NCI-H146 treated with DMSO at 0.1 percent for 48 hours (cell line): ENCODE results near the gene TFEB.
A peak's percentile ranks its signal among the peaks of the same experiment; 100 is the strongest.

Experiments
- DNase-seq: peaks from one replicate; lab custom pipeline; 2025; ENCODE audit not compliant: unreplicated experiment; lab: John Stamatoyannopoulos, UW

The TFEB gene

DNA sequence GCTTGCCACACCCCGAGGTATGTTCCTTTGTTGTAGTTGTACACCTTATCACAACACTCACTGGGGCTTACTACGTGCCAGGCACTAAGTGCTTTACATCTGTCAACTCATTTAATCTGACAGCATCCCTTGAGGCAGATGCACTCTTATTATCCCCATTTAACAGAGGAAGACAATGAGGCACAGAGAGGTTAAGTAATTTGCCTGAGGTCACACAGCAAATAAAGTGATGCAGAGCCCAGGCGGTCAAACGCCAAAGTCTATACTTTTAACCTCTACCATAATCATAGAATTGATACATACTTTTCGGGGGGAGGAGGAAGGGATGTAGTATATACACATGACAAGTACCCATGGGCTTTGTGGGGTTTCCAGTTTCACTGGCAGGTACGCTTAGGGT is 59.4 kb downstream of the TFEB start:
- DNase-seq, result no peak

DNA sequence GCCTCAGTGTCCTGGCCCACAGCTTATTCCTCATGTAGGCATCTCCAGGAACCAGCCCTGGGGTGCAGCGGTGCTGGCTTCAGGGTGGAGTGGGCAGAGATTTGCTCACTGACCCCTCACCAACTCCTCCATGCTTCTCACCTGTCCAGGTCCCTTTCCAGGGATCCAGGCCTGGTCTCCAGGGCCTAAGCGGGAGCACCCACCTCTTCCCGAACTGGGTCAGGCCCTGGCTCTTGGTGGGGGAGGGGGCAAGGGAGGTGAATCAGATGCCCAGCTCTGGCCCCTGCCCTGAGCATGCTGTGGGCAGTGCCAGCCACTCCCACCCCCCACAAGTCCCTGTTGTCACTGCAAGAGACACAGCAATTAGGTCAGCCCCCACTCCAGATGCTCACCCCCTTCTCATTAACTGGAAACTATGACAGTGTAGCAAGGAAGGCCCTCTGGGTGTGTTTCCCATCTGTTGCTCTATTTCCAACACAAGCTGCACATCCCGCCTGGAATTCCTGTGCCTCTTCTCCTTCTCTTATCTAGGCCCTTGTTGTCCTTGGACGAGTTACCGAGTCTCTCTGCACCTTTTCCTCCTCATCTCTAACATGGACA is 60.1 kb downstream of the TFEB start:
- DNase-seq, result no peak

- DNase-seq, result no peak
Measured at GRCh38 chr6:41674231-41675000, 61.0 kb downstream of the TFEB start.

- no peak for DNase-seq
Measured at GRCh38 chr6:41673704-41674000, 61.8 kb downstream of the TFEB start.

- no peak for DNase-seq
Measured at GRCh38 chr6:41672816-41673703, 62.3 kb downstream of the TFEB start.

DNA sequence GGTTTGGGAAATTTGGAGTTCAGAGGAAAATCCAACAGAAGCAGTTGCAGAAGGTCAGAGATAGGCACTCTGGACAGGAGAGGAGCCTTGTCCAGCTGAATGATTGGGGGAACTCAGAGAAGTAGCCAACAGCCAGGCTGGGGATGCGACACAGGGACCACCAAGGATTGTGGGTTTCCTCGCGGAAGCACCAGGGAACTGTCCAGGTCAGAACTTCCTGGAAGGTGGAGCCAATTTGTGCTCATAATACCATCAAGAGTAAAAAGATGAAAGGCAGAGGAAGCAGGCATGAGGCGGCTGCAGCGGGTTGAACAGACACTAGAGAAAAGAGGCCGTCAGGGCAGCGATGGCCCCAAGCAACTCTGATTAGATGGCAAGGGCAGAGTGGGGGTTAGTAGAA is 63.4 kb downstream of the TFEB start:
- DNase-seq, result no peak

- no peak for DNase-seq
Measured at GRCh38 chr6:41671376-41671775, 64.0 kb downstream of the TFEB start.

DNA sequence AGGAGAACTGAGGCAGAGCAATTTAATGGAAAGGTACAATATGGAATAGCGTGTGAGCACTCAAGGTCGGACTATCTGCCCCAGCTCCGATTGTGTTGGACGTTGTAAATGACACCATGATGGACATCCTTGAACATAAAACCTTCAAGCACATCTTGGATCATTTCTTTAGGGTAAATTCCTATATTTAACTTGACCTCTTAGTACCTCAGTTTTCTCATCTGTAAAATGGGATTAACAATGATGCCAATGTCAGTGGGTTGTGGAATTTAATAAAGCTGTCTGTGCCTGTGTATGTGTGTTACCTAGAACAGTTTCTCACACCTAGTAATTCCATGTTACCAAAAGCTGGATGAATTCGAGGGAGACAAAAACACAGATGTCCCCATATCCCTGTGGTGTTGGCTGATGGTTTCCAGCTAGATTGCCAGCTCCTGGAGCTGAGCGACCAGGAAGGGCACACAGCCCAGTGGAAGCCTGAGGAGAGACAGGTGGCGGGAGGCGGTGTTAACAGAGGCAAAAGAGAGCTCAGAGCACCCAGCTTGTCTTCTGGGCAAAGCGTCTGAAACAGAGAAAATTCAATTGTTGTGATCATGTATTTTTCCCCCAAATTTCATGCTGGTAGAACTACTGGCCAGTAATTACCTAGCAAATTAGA is 64.6 kb downstream of the TFEB start:
- DNase-seq, result no peak

GRCh38 chr6:41668968-41669367 is 66.4 kb downstream of the TFEB start:
- DNase-seq, result no peak

DNA sequence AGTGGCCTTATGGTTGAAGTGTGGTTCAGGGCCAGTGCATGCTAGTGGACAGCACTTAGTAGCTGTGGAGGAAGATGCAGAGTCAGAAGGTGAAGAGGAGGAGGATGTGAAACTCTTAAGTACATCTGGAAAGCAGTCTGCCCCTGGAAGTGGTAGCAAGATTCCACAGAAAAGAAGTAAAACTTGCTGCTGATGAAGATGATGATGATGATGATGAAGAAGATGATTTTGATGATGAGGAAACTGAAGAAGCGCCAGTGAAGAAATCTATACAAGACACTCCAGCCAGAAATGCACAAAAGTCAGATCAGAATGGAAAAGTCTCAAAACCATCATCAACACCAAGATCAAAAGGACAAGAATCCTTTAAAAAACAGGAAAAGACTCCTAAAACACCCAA is 68.2 kb downstream of the TFEB start:
- no peak for DNase-seq

DNA sequence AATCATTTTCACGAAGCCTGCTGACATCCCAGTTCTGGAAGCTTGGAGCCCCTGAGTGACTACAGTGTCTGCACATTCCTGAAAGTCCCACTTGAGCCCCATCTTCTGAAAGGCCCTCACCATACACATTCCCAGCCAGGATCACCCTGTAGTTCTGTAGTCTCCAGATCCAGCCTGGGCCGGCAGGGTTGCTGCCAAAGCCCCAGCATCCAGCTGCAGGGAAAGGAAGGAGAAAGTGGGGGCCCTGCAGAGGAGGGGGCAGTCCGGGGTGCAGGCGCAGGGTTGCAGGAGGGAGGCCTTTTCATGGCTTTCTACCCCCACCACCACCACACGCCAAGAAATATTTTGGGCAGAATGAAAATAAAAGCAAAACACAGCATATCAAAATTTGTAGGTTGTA is 71.1 kb downstream of the TFEB start:
- no peak for DNase-seq

- DNase-seq, result no peak
Measured at GRCh38 chr6:41663568-41663967, 71.8 kb downstream of the TFEB start.

DNA sequence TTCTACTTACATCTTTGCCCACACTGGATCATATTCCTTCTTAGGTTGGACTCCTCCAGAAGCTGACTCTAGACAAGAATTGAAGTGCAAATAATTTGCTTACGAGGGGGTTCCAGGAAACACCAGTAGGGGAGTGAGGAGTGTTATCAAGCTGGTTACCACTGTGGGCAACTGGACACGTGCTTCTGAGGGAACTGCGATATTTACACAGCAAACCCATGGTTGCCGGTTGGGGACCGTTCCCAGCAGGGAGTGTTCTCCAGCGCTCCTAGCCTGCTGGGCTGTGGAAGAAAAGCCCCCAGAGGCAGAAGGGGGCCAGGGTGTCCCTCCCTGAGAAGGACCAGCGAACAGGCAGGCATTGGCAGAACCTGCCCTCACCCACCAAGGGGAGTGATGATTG is 75.5 kb downstream of the TFEB start:
- peak; percentile 52 for DNase-seq

- DNase-seq, result no peak
Measured at GRCh38 chr6:41658636-41659035, 76.8 kb downstream of the TFEB start.

- DNase-seq, result no peak
Measured at GRCh38 chr6:41657131-41658094, 78.0 kb downstream of the TFEB start.

DNA sequence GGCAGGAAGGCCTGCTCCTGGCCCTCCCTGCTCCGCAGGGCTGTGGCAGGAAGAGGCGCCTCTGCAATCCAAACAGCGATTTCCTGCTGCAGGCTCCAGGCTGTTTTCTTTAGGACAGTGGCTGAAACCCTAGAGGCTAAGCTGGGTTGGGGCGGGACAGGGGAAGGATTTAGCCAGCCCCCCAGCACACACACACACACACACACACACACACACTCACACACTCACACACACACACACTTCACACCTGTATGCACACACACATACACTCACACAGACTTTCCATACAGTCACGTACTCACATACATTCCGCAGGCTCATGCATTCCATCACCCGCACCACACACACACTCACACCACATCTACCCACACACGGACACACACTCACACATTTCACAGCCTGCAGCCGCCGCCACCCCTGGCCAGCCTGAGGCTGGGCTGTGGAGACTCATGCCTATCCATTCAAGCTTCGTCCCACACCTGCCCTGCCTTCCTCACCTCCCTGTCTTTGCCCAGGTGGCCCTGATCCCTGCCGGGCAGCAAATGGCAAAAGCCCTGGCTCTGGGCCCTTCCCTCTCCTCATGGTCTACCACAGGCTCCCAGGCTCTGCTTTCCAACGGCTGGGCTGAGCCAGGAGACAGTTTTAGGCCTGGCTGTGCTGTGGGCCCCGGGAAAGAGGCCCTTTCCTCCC is 79.3 kb downstream of the TFEB start:
- no peak for DNase-seq

- DNase-seq, result no peak
Measured at GRCh38 chr6:41655646-41656001, 79.8 kb downstream of the TFEB start.

DNA sequence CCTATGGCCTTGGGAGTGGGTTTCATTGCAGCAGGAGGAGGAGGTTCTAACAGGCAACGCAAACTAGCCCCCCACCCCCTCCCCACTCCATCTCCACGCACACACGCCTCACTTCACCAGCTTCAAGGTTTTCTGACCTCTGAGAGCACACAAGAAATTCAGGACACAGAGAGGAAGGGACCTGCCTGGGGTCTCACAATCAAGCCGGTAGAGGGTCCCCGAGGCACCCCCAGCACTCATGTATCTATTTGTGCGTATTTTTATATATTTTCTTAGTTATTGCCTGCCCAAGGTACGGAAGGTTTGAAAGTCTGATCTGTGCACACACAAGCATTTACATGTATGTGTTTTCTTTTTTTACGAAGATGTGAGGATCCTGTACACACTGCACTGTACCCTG is 80.2 kb downstream of the TFEB start:
- no peak for DNase-seq

GRCh38 chr6:41654698-41655151 is 80.7 kb downstream of the TFEB start:
- no peak for DNase-seq

DNA sequence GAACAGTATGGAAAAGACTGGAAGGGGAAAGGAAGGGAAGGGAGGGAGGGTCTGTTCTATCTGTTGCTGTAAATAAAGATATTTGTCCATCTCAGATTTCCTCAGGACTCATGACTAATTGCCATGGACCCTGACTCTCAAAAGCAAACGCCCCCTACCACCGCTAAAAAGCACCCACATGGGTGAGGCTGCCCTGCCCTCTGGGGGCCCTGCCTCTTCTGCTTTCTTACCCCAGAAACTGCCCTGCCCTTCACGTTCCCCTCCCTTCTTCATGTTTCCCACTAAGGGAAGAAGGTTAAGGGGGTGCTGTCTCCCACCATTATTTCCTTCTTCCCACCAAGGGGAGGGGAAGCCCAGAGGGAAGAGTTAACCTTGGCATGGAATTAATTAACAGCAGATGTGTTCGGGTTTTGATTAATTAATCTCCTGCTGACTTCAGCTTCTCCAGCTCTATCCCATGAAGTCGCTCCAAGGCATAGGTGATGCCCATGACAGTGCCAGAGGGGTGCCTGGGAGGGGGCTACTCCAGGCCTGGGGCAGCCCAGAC is 81.2 kb downstream of the TFEB start:
- no peak for DNase-seq
